Stomach (tissue), 4 donors: ENCODE data around the gene IGIP.

Source experiments
- EP300 ChIP-seq: sonication (generic); formaldehyde crosslinking; IDR thresholded peaks from one replicate; pipeline ENCODE4 v1.6.1; 2017; ENCODE audit warnings: antibody characterized with exemption
- TF ChIP-seq, protein P1 (sequence below), 7 experiments: fragments of 450-650 bp in 4 of 7; fragments of 200-600 bp in 3 of 7; sonication (generic) in 3 of 7; IDR thresholded peaks; one replicate each; pipeline ENCODE4 v1.5.1; 2016 to 2019; ENCODE audit warnings: antibody characterized with exemption in 7 of 7, control low read depth in 2 of 7, mild to moderate bottlenecking in 1 of 7

DNA sequence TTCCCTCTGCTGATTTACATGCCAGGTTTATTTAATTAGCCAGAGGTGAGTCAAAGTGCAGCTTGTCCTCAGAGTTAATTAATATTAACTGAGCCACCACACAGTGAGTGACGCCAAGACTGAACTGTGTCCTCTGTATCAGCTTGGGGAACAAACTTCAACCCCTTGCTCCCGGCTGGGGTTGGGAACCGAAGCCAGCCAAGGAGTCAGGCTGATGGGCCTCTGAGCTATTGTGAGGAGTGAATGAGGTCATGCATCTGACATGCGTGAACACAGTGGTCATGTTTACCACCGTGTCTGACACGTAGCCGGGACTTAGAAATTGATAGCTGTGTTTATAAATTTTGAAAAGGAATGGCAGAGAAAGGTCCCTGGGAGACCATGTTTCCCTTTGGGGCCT is 17.1 kb downstream of the IGIP start:
- TF ChIP-seq EP300 = no peak
- TF ChIP-seq, protein P1, sequence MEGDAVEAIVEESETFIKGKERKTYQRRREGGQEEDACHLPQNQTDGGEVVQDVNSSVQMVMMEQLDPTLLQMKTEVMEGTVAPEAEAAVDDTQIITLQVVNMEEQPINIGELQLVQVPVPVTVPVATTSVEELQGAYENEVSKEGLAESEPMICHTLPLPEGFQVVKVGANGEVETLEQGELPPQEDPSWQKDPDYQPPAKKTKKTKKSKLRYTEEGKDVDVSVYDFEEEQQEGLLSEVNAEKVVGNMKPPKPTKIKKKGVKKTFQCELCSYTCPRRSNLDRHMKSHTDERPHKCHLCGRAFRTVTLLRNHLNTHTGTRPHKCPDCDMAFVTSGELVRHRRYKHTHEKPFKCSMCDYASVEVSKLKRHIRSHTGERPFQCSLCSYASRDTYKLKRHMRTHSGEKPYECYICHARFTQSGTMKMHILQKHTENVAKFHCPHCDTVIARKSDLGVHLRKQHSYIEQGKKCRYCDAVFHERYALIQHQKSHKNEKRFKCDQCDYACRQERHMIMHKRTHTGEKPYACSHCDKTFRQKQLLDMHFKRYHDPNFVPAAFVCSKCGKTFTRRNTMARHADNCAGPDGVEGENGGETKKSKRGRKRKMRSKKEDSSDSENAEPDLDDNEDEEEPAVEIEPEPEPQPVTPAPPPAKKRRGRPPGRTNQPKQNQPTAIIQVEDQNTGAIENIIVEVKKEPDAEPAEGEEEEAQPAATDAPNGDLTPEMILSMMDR (IDR thresholded peaks at IDR 0.05) = no peak
